ENCODE measurements around the gene TBC1D22A. TPM values are rescaled to one million over a fixed set of nuclear protein-coding genes. Genes with fewer than 3 reads are reported as not detected.

The TBC1D22A gene
- total RNA-seq, 4 donors from 2014 or later, result 31.2 to 111 (median 41.8) TPM

- in situ Hi-C loops (cut with MboI; ENCODE audit: low pct_ligation_motif_present in 1 of 4, low pct_unique_long_range_greater_than_20kb in 1 of 4, low sequenced_read_pairs in 3 of 4), result no loop called here
- H3K27me3 ChIP-seq, result no peaks in the 10 kb centered on the region
- no peak for TF ChIP-seq POLR2AphosphoS5 (IDR thresholded peaks at IDR 0.05)
- no peak for TF ChIP-seq CTCF (IDR thresholded peaks at IDR 0.05)
- no peak for TF ChIP-seq EP300 (IDR thresholded peaks at IDR 0.05; ENCODE audit: low read depth)
- no peak for TF ChIP-seq POLR2A (IDR thresholded peaks at IDR 0.05)
- DNase-seq, result no peak
- no peaks in the 10 kb centered on the region for H3K36me3 ChIP-seq
- peak overlapping the region; percentile 49 to 79 (median 60) for H3K27ac ChIP-seq
- H3K4me3 ChIP-seq, result no peak overlapping the region
- H3K4me1 ChIP-seq, result peaks cover 24 to 64% (median 45%) of the 10 kb centered on the region in 4 donors
- intact Hi-C loops (cut with DNase I; ENCODE audit: low total_unique reads), result no loop called here
- H3K9me3 ChIP-seq, result no peaks in the 10 kb centered on the region
- 58 to 72% methylated on average over 6 to 22 of the region's 22 CpGs for WGBS, 2 donors (ENCODE audit: low coverage in 1 of 2)
Observed at GRCh38 chr22:46775850-46776826, 13.7 kb downstream of the TBC1D22A start.

GRCh38 chr22:46776876-46777608 lies 14.6 kb downstream of the TBC1D22A start:
- TF ChIP-seq CTCF (IDR thresholded peaks at IDR 0.05), result no peak
- no peak for TF ChIP-seq POLR2A (IDR thresholded peaks at IDR 0.05)
- no peak for TF ChIP-seq EP300 (IDR thresholded peaks at IDR 0.05; ENCODE audit: low read depth)
- no peak for TF ChIP-seq POLR2AphosphoS5 (IDR thresholded peaks at IDR 0.05)
- DNase-seq, result no peak
- no peaks in the 10 kb centered on the region for H3K9me3 ChIP-seq
- no peaks in the 10 kb centered on the region for H3K36me3 ChIP-seq
- intact Hi-C loops (cut with DNase I; ENCODE audit: low total_unique reads), result no loop called here
- 82% methylated on average over 18 of the region's 18 CpGs; no CpG with 5 or more reads in 1 of the 2 donors for WGBS, 2 donors (ENCODE audit: low coverage in 1 of 2)
- in situ Hi-C loops (cut with MboI; ENCODE audit: low pct_ligation_motif_present in 1 of 4, low pct_unique_long_range_greater_than_20kb in 1 of 4, low sequenced_read_pairs in 3 of 4), result no loop called here
- H3K4me3 ChIP-seq, result no peak overlapping the region
- H3K27me3 ChIP-seq, result no peaks in the 10 kb centered on the region
- peaks cover 24 to 62% (median 45%) of the 10 kb centered on the region in 4 donors for H3K4me1 ChIP-seq
- no peak overlapping the region for H3K27ac ChIP-seq

- no peak overlapping the region for H3K27ac ChIP-seq
- no peaks in the 10 kb centered on the region for H3K9me3 ChIP-seq
- TF ChIP-seq POLR2A (IDR thresholded peaks at IDR 0.05) (no peak), EP300 (IDR thresholded peaks at IDR 0.05; ENCODE audit: low read depth) (no peak), CTCF (IDR thresholded peaks at IDR 0.05) (no peak), POLR2AphosphoS5 (IDR thresholded peaks at IDR 0.05) (no peak)
- peaks cover 24 to 62% (median 45%) of the 10 kb centered on the region in 4 donors for H3K4me1 ChIP-seq
- H3K36me3 ChIP-seq, result no peaks in the 10 kb centered on the region
- WGBS, 2 donors (ENCODE audit: low coverage in 1 of 2), result 60 to 64% methylated on average over 1 to 11 of the region's 11 CpGs
- intact Hi-C loops (cut with DNase I; ENCODE audit: low total_unique reads), result no loop called here
- in situ Hi-C loops (cut with MboI; ENCODE audit: low pct_ligation_motif_present in 1 of 4, low pct_unique_long_range_greater_than_20kb in 1 of 4, low sequenced_read_pairs in 3 of 4), result no loop called here
- H3K4me3 ChIP-seq, result no peak overlapping the region
- no peak for DNase-seq
- no peaks in the 10 kb centered on the region for H3K27me3 ChIP-seq
Observed at GRCh38 chr22:46777609-46777970, 15.1 kb downstream of the TBC1D22A start.

- H3K36me3 ChIP-seq, result no peaks in the 10 kb centered on the region
- no peak overlapping the region for H3K27ac ChIP-seq
- in situ Hi-C loops (cut with MboI; ENCODE audit: low pct_ligation_motif_present in 1 of 4, low pct_unique_long_range_greater_than_20kb in 1 of 4, low sequenced_read_pairs in 3 of 4), result no loop called here
- H3K4me1 ChIP-seq, result peaks cover 24 to 49% (median 37%) of the 10 kb centered on the region in 4 donors
- H3K4me3 ChIP-seq, result no peak overlapping the region
- no peaks in the 10 kb centered on the region for H3K27me3 ChIP-seq
- no peak for DNase-seq
- H3K9me3 ChIP-seq, result no peaks in the 10 kb centered on the region
- WGBS, 2 donors (ENCODE audit: low coverage in 1 of 2), result 96 to 97% methylated on average over 3 to 4 of the region's 4 CpGs
- intact Hi-C loops (cut with DNase I; ENCODE audit: low total_unique reads), result no loop called here
- TF ChIP-seq CTCF (IDR thresholded peaks at IDR 0.05) (no peak), EP300 (IDR thresholded peaks at IDR 0.05; ENCODE audit: low read depth) (no peak), POLR2A (IDR thresholded peaks at IDR 0.05) (no peak), POLR2AphosphoS5 (IDR thresholded peaks at IDR 0.05) (no peak)
Observed at GRCh38 chr22:46779023-46779422, 16.6 kb downstream of the TBC1D22A start.

Data from transverse colon (tissue), 4 donors.